Vagina (tissue), 2 donors: Measurements from ENCODE around the gene TNFSF10.

Experiments used
- CTCF ChIP-seq, 3 experiments: fragments of 450-650 bp in 2 of 3; fragments of 200-600 bp in 1 of 3; sonication (generic) in 1 of 3; IDR thresholded peaks; one replicate each; pipeline ENCODE4 v1.5.1; 2017 to 2019; ENCODE audit warnings: antibody characterized with exemption in 3 of 3, mild to moderate bottlenecking in 2 of 3, moderate library complexity in 2 of 3
- POLR2A ChIP-seq, 2 donors: fragments of 450-650 bp; IDR thresholded peaks; one replicate each; pipeline ENCODE4 v1.6.1; 2017; ENCODE audit warnings: antibody characterized with exemption in 2 of 2, mild to moderate bottlenecking in 2 of 2, moderate library complexity in 2 of 2

DNA sequence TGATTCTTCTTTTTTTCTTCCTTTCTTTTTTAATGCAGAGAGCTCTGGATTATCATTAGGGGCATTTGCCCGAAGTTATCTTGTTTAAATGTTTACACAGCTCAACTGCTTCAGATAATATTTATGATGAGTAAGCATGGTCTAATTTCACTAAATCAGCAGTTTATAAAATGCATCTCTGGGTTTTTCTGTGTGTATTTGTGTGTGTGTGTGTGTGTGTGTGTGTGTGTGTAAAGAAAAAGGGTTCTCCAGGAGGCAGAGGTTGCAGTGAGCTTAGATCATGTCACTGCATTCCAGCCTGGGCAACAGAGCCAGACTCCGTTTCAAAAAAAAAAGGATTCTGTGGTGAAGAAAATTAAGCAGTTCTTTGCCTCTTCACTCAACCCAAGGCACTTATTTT, 25.9 kb upstream of the TNFSF10 start:
- no peak for TF ChIP-seq CTCF (IDR thresholded peaks at IDR 0.05)
- no peak for TF ChIP-seq POLR2A (IDR thresholded peaks at IDR 0.05)
